ENCODE data around the gene GPHN.

DNA sequence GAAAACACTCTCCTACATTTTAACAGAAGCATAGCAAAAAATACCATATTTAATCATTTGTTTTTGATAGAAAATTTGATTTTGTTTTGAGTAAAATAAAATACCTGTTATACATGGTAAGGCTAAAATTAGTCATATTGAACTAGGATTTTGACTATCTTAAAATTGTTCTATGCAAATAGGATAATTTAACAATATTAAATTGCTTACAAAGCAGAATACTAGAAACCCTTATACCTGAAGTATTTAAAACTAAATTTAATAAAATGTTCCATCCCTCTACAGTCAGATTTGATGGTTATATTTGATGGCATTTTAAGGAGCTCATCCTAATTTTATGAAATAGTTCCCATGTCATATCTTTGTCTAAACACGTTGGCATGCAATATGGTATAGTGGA is 323.2 kb downstream of the GPHN start:
- no peak for TF ChIP-seq CTCF (IDR thresholded peaks at IDR 0.05; ENCODE audit: low read depth, low read length)
- TF ChIP-seq POLR2A (IDR thresholded peaks at IDR 0.05; ENCODE audit: extremely low read depth, insufficient read length) = no peak
- TF ChIP-seq MAX (IDR thresholded peaks at IDR 0.05; ENCODE audit: low read depth, low read length) = no peak
